NCI-H1105 (cell line): ENCODE data around the gene HDAC9.

Experiments used
- DNase-seq: peaks from one replicate; lab custom pipeline; 2025; lab: John Stamatoyannopoulos, UW

HDAC9 gene

GRCh38 chr7:18558503-18558902 is 63.0 kb downstream of the HDAC9 start:
- no peak for DNase-seq

DNA sequence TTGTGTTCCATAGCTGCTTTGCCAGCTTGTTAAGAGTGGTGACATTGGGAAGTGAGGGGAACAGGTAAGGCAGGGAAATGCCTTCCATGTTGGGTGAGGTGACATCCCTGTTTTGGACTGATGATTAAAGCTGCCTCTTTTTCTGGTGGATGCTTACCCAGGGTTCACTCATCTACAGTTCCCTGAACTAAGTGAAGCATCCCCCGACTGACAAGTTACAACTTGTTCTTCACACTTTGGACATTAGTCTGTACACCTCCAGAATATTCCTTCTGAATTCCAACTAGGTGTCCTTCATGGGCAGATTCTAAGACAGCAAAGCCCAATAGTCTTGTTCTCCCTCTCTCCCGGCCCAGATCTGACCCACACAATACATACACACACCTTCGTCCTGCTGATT is 63.4 kb downstream of the HDAC9 start:
- DNase-seq, result no peak

DNA sequence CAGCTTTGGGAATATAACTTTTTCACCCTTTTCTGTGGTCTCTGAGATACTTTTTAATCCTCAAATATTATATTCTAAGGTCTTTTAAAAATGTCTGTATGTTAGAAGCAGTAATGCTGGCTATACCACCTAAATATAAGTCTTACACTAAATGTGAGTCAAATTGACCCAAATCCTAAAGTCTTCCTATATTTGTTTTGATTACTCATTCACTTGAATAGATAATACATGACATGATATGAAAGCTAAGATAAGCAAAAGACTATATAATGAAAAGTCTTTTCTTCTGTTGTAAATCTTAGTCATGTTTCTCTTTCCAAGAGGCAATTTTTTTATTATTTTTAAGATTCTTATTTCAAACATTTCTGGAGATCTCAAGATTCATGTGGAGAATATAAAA is 64.2 kb downstream of the HDAC9 start:
- no peak for DNase-seq

DNA sequence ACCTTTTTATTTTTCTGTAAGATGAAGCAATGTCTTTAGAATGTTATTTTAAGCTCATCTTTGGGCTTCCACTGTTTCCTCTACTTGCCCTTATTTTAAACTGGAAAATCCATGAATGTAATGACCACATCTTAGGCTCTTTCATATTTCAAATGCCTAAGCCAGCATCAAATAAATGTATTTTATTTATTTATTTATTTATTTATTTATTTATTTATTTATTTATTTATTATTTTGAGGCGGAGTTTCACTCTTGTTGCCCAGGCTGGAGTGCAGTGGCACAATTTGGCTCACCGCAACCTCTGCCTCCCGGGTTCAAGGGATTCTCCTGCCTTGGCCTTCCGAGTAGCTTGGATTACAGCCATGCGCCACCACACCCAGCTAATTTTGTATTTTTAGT is 69.2 kb downstream of the HDAC9 start:
- DNase-seq, result no peak

DNA sequence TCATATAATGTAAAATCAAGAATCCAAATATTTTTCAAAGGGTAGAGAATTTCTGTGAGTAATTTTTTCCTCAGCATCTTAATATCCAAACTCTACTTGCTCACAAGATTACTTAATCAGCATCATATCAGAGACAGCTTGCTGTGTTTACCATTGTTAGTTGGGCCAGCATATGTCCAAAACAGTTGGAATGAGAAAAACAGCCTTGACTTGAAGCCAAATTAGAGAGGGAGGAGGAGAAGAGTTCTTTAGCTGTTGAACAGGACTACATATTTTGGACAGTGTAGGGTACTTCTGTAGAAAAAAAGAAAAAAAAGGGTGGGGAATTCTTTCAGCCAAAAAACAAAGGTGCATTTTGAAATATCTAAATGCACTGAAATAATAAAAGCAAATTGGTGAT is 69.8 kb downstream of the HDAC9 start:
- no peak for DNase-seq

DNA sequence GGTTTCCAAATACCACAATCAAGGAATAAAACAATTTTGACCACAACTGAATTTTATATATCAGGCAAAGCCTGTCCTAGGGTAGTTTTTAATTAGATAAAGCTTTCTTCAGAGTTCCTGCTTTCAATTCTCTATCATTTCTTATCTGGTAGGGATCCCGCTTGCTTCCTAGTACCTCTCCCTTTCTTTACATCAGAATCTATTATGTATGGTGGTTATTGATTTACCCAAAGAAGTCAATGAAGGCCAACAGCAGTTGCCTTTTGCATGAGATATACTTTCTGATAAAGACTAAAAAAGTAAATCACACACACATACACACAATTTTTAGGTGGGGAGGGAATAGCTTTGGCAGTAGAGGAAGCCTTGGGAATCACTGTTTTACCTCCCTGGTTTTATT is 70.7 kb downstream of the HDAC9 start:
- no peak for DNase-seq

DNA sequence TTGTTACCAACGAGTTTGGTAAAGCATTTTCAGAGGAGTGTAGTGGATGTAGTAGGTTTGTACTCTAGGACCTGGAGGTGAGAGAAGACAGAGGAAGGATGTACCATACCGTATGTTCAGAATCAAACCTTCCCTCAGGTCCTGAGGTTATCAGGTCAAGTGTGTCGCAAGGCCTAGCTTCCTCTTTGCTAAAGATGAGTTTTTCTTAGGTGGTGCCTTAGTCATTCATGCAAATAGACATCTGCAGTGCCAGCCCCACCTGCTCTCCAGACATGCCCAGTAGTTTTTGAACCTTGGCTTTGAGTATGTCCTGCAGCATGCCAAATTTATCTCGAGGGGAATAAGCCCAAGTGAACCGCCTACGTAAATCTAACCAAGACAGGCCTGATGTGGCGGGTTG is 71.3 kb downstream of the HDAC9 start:
- DNase-seq, result no peak

DNA sequence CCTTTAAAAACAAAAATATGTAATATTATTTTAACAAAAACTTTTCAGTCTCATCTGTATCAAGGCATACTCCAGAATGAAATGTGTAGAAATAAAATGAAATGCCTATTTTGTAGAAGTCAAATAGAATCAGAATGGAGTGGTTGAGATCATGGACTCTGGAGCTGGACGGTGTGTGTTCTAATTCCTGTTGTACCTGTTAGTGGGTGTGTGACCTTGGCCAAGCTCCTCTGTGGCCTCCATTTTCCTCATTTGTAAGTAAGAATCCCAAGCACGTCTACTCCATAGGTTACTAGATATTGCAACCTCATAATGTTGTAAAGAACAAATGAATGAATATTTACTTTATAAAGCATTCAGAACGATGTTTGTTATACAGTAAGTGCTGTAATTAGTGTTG is 74.9 kb downstream of the HDAC9 start:
- DNase-seq, result no peak

DNA sequence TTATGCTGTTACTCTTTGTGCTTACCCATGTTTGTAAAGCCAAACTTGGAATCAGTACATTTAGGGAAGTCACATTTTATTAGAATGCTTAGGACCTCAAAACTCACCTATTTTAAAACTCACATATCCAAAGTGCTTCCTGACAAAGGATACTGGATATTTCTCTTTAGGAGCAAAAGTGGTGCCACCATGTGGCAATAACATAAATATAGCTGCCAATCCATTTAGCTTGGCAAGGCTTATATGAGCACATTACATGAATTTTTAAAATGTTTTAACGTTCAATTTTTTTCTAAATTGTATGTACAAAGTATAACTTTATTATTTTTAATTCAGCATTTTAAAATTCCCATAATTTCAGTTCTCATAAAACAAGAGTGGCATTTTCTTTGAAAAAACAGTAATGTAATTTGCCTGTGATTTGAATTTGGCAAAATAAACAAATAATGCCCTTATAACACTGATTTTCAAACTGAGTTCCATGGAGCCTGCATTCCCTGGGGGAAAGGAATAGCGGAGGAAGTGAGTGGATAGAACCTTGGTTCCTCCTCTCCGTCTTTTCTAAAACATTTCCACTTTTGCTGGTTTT is 75.4 kb downstream of the HDAC9 start:
- peak; percentile 34 for DNase-seq

GRCh38 chr7:18572154-18572553 is 76.6 kb downstream of the HDAC9 start:
- no peak for DNase-seq

DNA sequence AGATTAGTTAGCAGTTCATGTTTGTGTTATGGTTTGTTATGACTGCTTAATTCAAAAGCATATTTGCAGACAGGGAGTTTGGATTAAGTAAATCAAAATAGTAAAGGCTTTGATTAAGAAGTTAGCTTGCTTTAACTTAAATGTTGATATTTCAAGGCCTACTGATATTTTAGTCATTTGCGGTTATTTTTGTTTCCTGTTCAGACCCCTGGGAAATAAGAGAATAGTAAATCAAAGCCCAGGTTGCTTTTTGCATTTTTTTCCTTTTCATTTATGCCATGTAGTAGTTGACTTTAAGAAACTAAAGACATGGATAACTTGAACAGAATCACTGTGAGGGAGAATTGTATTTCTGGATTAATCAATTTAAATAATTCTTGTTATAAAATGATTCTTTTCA is 77.3 kb downstream of the HDAC9 start:
- DNase-seq, result no peak

GRCh38 chr7:18573410-18574234 is 78.1 kb downstream of the HDAC9 start:
- DNase-seq, result no peak

GRCh38 chr7:18574235-18574540 is 78.6 kb downstream of the HDAC9 start:
- no peak for DNase-seq

- no peak for DNase-seq
These were observed 79.1 kb downstream of the HDAC9 start for GRCh38 chr7:18574676-18575075.

DNA sequence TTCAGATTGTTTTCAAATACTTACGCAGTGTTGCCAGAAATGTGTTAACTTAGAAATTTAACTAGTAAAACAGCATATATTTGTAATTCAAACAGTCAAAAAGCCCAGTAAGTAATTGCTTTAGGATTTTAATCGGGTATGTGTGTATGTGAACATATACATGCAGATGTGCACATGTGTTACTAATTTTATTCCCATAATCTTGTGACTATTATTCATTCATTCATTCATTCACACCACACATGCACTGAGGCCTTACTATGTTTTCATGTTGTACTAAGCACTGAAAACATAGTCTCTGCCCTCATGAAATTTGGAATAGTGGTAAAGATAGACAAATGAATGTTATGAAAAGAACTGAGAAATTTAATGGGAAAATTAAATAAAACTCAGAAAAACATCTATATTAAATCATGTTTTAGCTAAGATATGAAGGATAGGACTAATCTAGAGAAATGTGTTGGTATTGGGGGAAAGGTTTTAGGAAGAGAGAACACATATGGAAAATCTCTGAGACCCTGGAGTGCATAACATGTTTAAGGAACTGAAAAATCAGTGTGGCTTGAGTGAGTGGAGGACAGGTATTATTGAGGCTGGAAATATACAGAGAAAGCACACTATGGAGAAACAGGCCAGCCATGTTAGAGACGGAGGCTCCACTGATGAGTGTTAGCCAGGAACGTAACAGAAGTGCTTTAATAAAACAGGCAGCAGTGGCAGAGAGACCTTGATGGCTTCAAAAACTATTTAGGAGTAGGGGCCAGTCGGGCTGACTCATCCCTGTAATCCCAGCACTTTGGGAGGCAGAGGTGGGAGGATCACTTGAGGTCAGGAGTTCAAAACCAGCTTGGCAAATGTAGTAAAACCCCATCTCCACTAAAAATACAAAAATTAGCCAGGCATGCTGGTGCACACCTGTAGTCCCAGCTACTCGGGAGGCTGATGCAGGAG is 80.3 kb downstream of the HDAC9 start:
- DNase-seq, result no peak

DNA sequence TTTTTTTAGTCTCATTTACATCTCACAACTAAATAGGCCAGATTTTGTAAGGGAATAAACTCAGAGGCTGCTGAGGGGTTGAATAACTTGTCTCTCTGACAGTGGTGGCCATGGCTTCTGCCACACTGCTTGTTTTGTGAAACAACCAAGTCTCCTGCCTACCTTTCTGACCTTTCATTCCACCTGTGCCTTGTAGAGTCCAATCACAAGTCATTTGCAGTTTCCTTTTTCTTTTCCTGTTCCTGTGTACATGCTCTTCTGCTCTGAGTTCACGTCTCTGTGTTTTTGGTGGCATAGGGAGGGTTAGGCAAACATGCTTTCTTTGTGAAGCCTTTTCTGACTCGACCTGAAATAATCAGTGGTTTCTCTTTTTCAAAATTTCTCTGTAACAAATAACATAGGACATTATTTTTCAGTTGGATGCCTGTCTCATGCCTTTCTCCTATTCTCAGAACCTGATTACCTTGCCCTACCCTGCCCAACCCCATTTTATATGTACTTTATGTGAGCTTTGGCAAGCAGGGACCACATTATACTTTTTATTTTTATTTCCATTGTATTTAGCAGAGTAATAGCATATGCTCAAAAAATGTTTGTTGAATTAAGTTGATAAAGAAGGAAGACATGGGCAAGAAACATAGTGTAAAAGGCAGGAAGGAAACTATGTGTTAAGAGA is 81.7 kb downstream of the HDAC9 start:
- no peak for DNase-seq

DNA sequence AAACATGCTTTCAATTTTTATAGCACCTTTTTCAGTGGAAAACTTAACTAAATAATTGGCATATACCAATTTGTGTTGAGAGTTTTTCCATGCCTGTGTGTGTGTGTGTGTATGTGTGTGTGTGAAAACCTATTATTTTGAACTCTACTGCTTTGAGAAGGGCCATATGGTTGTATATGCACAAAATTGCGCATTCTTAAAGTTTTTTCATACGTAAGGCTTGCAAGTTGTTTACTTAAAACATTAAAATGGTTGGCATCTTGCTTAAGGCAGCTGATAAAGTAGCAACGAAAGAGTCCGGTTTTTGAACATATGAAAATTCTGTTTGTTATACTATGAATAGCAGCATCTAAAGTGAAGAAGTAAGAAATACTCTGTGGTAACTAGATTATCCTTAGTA is 84.1 kb downstream of the HDAC9 start:
- no peak for DNase-seq

DNA sequence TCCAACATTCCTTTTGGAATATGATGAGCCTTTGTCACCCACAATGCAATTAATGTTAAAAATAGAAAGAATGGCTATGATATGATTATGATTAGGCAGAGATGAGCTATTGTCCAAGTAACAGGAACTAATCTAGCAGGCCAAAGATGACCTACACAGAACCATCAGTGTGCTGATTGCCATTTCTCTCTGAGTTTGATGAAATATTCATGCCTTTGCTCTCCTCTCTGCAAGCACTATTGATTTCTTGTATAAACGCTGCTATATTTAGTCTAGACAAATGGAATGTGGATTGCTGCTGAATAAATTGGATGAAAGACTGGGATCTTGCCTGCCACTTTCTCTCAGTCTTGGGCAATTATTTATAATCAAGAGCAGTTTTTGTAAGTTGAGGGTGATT is 85.4 kb downstream of the HDAC9 start:
- no peak for DNase-seq

DNA sequence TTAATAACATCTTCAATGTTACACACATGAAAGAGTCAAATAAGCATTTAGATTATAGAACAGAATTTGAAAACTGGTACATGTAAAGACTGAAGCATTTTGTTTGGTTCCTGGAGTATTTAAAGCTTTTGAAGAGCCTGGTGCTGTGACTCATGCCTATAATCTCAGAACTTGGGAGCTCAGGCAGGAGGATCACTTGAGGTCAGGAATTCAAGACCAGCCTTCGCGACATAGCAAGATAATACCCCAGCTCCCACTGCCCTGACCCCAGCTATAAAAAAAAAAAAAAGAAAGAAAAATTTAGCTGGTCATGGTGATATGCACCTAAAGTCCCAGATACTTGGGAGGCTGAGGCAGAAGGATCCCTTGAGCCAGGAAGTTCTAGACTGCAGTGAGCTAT is 87.8 kb downstream of the HDAC9 start:
- DNase-seq, result no peak

DNA sequence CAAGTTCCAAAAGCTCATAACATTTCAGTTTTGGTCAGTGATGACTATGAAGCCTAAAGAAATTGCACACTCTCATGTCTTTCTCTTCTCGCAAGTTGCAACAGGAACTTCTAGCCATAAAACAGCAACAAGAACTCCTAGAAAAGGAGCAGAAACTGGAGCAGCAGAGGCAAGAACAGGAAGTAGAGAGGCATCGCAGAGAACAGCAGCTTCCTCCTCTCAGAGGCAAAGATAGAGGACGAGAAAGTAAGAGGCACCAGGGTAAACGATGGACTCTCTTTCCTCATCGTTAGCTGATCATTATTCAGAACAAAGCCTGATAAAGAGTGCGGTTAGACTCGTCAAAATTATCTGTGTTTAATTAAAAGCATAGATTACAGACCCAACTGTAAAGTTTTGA is 94.7 kb downstream of the HDAC9 start:
- no peak for DNase-seq

GRCh38 chr7:18590744-18591340 is 95.3 kb downstream of the HDAC9 start:
- DNase-seq, result peak; percentile 23
